H9 (cell line): Measurements from ENCODE around the gene TSR2. TPM values are rescaled to one million over a fixed set of nuclear protein-coding genes. Genes with fewer than 3 reads are reported as not detected.
A peak's percentile ranks its signal among the peaks of the same experiment; 100 is the strongest.

Experiments
- DNase-seq: peaks from one replicate; pipeline ENCODE4 v3.0.0-alpha.2; 2017
- H2AFZ ChIP-seq: one replicate; pipeline ENCODE4 v1.6.1; 2013; ENCODE audit warnings: mild to moderate bottlenecking, low read length, control low read depth, moderate library complexity
- H2AK5ac ChIP-seq: 2 replicates; pipeline ENCODE4 v1.6.1; 2013; ENCODE audit warnings: low read length, control low read depth, mixed read lengths; ENCODE audit not compliant: insufficient read length
- H2BK120ac ChIP-seq: one replicate; pipeline ENCODE4 v1.6.1; 2013; ENCODE audit warnings: low read depth, mild to moderate bottlenecking, low read length, control low read depth, inconsistent platforms; ENCODE audit not compliant: poor library complexity, severe bottlenecking
- H2BK12ac ChIP-seq: 2 replicates; pipeline ENCODE4 v1.6.1; 2013; ENCODE audit warnings: low read length, control low read depth, mixed read lengths, low read depth; ENCODE audit not compliant: insufficient read length
- H2BK15ac ChIP-seq: 2 replicates; pipeline ENCODE4 v1.6.1; 2013; ENCODE audit warnings: low read depth, low read length, control low read depth
- H2BK20ac ChIP-seq: one replicate; pipeline ENCODE4 v1.6.1; 2013; ENCODE audit warnings: low read depth, mild to moderate bottlenecking, low read length, control low read depth, inconsistent platforms; ENCODE audit not compliant: poor library complexity, severe bottlenecking
- H2BK5ac ChIP-seq: 2 replicates; pipeline ENCODE4 v1.6.1; 2013; ENCODE audit warnings: low read length, control low read depth, mixed read lengths; ENCODE audit not compliant: insufficient read length
- H3K14ac ChIP-seq: 2 replicates; pipeline ENCODE4 v1.6.1; 2013; ENCODE audit warnings: low read length, control low read depth; ENCODE audit not compliant: insufficient read depth
- H3K18ac ChIP-seq: 2 replicates; pipeline ENCODE4 v1.6.1; 2013; ENCODE audit warnings: low read depth, mild to moderate bottlenecking, mixed read lengths, low read length, control low read depth; ENCODE audit not compliant: insufficient read length
- H3K23ac ChIP-seq: 2 replicates; pipeline ENCODE4 v1.6.1; 2013; ENCODE audit warnings: low read length, control low read depth, mixed read lengths, low read depth; ENCODE audit not compliant: insufficient read length
- H3K23me2 ChIP-seq: 2 replicates; pipeline ENCODE4 v1.6.1; 2013; ENCODE audit warnings: low read depth, mild to moderate bottlenecking, mixed read lengths, low read length, control low read depth; ENCODE audit not compliant: insufficient read length, poor library complexity, severe bottlenecking
- H3K27ac ChIP-seq: 2 replicates; pipeline ENCODE4 v1.5.1; 2013; ENCODE audit warnings: low read length, control low read depth, mixed read lengths, low read depth; ENCODE audit not compliant: insufficient read length
- H3K27me3 ChIP-seq: 2 replicates; pipeline ENCODE4 v1.6.1; 2013; ENCODE audit warnings: low read length, control low read depth, inconsistent platforms; ENCODE audit not compliant: insufficient read depth
- H3K4ac ChIP-seq: 2 replicates; pipeline ENCODE4 v1.6.1; 2013; ENCODE audit warnings: low read depth, mild to moderate bottlenecking, control low read depth, inconsistent platforms, low read length, moderate library complexity
- H3K4me1 ChIP-seq: 2 replicates; pipeline ENCODE4 v1.6.1; 2013; ENCODE audit warnings: low read length, control low read depth, inconsistent platforms; ENCODE audit not compliant: insufficient read depth
- H3K4me2 ChIP-seq: 2 replicates; pipeline ENCODE4 v1.6.1; 2013; ENCODE audit warnings: low read length, control low read depth, mixed read lengths; ENCODE audit not compliant: insufficient read length, insufficient read depth
- H3K56ac ChIP-seq: 2 replicates; pipeline ENCODE4 v1.6.1; 2013; ENCODE audit warnings: low read depth, mild to moderate bottlenecking, mixed read lengths, low read length, control low read depth; ENCODE audit not compliant: insufficient read length
- H3K79me1 ChIP-seq: 2 replicates; pipeline ENCODE4 v1.6.1; 2013; ENCODE audit warnings: low read depth, mild to moderate bottlenecking, moderate library complexity, low read length, control low read depth, inconsistent platforms; ENCODE audit not compliant: insufficient read depth, poor library complexity, severe bottlenecking
- H3K79me2 ChIP-seq: 2 replicates; pipeline ENCODE4 v1.6.1; 2013; ENCODE audit warnings: low read length, control low read depth, inconsistent platforms; ENCODE audit not compliant: insufficient read depth
- H3K9ac ChIP-seq: 2 replicates; pipeline ENCODE4 v1.6.1; 2013; ENCODE audit warnings: low read length, control low read depth, mixed read lengths; ENCODE audit not compliant: insufficient read length; ENCODE audit errors: extremely low read depth
- H3K9me3 ChIP-seq: one replicate; pipeline ENCODE4 v1.6.1; 2013; ENCODE audit warnings: low read depth, low read length, inconsistent platforms; ENCODE audit not compliant: control insufficient read depth
- H3T11ph ChIP-seq: one replicate; pipeline ENCODE4 v1.6.1; 2013; ENCODE audit warnings: mild to moderate bottlenecking, low read length, control low read depth, inconsistent platforms
- H4K20me1 ChIP-seq: one replicate; pipeline ENCODE4 v1.6.1; 2013; ENCODE audit not compliant: control insufficient read depth, insufficient read length, insufficient read depth
- H4K5ac ChIP-seq: 2 replicates; pipeline ENCODE4 v1.6.1; 2013; ENCODE audit warnings: low read depth, mild to moderate bottlenecking, mixed read lengths, low read length, control low read depth; ENCODE audit not compliant: insufficient read length
- H4K8ac ChIP-seq: replicated peaks from 2 replicates; pipeline ENCODE4 v1.6.1; 2013; ENCODE audit warnings: low read length, control low read depth, mixed read lengths, low read depth; ENCODE audit not compliant: insufficient read length
- H4K91ac ChIP-seq: 2 replicates; pipeline ENCODE4 v1.6.1; 2013; ENCODE audit warnings: low read depth, mild to moderate bottlenecking, moderate library complexity, mixed read lengths, low read length, control low read depth; ENCODE audit not compliant: insufficient read length
- H3K27ac Mint-ChIP-seq, 3 experiments: 2 replicates in 2 of 3; 3 replicates in 1 of 3; pipeline ENCODE4 v1.8.0; 2020 to 2021; ENCODE audit warnings: mixed read lengths in 3 of 3, mild to moderate bottlenecking in 1 of 3, moderate library complexity in 1 of 3
- H3K27me3 Mint-ChIP-seq: 2 replicates; pipeline ENCODE4 v1.8.0; 2021; ENCODE audit warnings: low read depth, mild to moderate bottlenecking, moderate library complexity, mixed read lengths
- H3K36me3 Mint-ChIP-seq, 3 experiments: 2 replicates in 2 of 3; 3 replicates in 1 of 3; pipeline ENCODE4 v1.8.0; 2020 to 2021; ENCODE audit warnings: low read depth in 3 of 3, mixed read lengths in 3 of 3; ENCODE audit not compliant: insufficient read depth in 1 of 3
- H3K4me1 Mint-ChIP-seq, 2 experiments: 2 replicates each; pipeline ENCODE4 v1.8.0; 2020; ENCODE audit warnings: mixed read lengths in 2 of 2
- H3K4me3 Mint-ChIP-seq, 2 experiments: 2 replicates in 1 of 2; 3 replicates in 1 of 2; pipeline ENCODE4 v1.8.0; 2020 to 2021; ENCODE audit warnings: mild to moderate bottlenecking in 2 of 2, mixed read lengths in 2 of 2, moderate library complexity in 1 of 2
- H3K9me3 Mint-ChIP-seq, 2 experiments: 2 replicates in 1 of 2; 3 replicates in 1 of 2; pipeline ENCODE4 v1.8.0; 2020; ENCODE audit warnings: mild to moderate bottlenecking in 2 of 2, mixed read lengths in 2 of 2, moderate library complexity in 1 of 2
- WGBS: extraction: QIAGEN DNeasy Blood & Tissue Kit; methylation state at CpG from one replicate; pipeline ENCODE4 v1.1.7; 2013; ENCODE audit warnings: missing lambda C conversion rate, low lambda C conversion rate, mixed read lengths; ENCODE audit not compliant: insufficient read length; ENCODE audit errors: extremely low coverage; 5-methylcytosine and 5-hydroxymethylcytosine counted together
- total RNA-seq: library from RNA; stranded (reverse); gene quantifications from 2 replicates; pipeline ENCODE4 v1.2.1, GENCODE V29; 2021
- TF ChIP-seq, protein P1 (sequence below): fragments of 200-600 bp; sonication (generic); conservative IDR thresholded peaks from 3 replicates; pipeline ENCODE4 v1.8.0; 2021; ENCODE audit warnings: antibody characterized with exemption, mild to moderate bottlenecking

Gene TSR2
- total RNA-seq, 1 experiment from 2014 or later, result 51.7 TPM

DNA sequence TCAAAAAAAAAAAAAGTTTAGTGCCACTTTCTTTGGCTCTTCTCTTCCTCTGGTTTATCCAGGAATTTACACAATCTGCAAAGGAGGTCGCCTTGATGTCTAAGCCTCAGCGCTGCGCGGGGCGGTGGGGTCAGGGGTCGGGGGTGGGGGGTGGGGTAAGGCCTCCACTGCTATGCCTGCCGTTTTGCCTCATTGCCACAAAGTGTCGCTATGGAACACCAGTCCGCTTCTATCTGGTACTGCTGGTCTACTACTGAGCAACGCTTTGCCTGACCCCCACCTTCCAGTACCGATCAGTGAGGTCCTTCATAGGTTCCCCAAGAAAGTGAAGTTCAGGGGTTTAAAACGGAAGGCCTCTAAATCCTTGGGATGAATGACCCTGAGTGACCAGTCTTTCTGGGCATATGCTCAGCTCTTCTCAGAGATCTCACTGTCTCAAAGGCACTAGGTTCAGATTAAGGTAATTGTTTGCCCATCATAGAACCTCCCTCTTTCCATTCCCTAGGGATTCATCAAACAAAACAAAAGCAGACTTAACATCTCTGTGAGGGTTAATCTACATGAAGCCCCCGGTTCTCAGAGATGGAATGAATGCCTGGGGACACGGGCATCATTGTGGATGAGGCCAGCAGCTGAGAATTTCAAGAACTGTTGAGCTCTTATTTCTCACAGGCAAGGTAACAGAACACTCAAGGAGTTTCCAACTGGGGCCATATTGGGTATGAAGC is 16.9 kb upstream of the TSR2 start:
- H3K4me2 ChIP-seq, result no peak overlapping the region

More for the DNA sequence above, 16.9 kb upstream of the TSR2 start:
- WGBS, result no CpG with 5 or more reads among the region's 14 CpGs
- Mint-ChIP-seq H3K27me3 (peaks cover 6% of the 10 kb centered on the region; the same call in 1 of the 2 replicates), H3K4me1 (peaks cover 4% of the 10 kb centered on the region in 2 experiments; a peak in 2 of 4 replicates), H3K4me3 (no peak overlapping the region; a peak in 1 of 5 replicates), H3K27ac (peak overlapping the region in 1 of 3 experiments; percentile 57; a peak in 2 of 7 replicates), H3K9me3 (peaks cover 66 to 72% of the 10 kb centered on the region in 2 experiments), H3K36me3 (peaks cover 0 to 5% (median 2%) of the 10 kb centered on the region in 3 experiments; a peak in 4 of 7 replicates)
- peak; percentile 62 for DNase-seq
- Histone ChIP-seq H4K5ac (no peak overlapping the region), H3T11ph (no peak overlapping the region), H3K9me3 (peaks cover 30% of the 10 kb centered on the region), H3K23ac (no peak overlapping the region), H2BK12ac (no peak overlapping the region), H4K8ac (no peak overlapping the region), H3K23me2 (no peaks in the 10 kb centered on the region), H3K56ac (no peak overlapping the region), H2AK5ac (no peak overlapping the region), H3K9ac (no peak overlapping the region), H3K79me1 (no peaks in the 10 kb centered on the region), H3K27ac (no peak overlapping the region), H2BK20ac (no peak overlapping the region), H4K91ac (no peak overlapping the region), H2BK5ac (no peak overlapping the region), H3K79me2 (no peaks in the 10 kb centered on the region), H2BK15ac (no peak overlapping the region), H3K14ac (no peak overlapping the region), H3K27me3 (no peaks in the 10 kb centered on the region), H3K18ac (no peak overlapping the region), H3K4ac (no peak overlapping the region), H3K4me1 (no peaks in the 10 kb centered on the region), H2AFZ (no peak overlapping the region), H4K20me1 (no peaks in the 10 kb centered on the region), H2BK120ac (no peak overlapping the region)
- TF ChIP-seq, protein P1, sequence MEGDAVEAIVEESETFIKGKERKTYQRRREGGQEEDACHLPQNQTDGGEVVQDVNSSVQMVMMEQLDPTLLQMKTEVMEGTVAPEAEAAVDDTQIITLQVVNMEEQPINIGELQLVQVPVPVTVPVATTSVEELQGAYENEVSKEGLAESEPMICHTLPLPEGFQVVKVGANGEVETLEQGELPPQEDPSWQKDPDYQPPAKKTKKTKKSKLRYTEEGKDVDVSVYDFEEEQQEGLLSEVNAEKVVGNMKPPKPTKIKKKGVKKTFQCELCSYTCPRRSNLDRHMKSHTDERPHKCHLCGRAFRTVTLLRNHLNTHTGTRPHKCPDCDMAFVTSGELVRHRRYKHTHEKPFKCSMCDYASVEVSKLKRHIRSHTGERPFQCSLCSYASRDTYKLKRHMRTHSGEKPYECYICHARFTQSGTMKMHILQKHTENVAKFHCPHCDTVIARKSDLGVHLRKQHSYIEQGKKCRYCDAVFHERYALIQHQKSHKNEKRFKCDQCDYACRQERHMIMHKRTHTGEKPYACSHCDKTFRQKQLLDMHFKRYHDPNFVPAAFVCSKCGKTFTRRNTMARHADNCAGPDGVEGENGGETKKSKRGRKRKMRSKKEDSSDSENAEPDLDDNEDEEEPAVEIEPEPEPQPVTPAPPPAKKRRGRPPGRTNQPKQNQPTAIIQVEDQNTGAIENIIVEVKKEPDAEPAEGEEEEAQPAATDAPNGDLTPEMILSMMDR, result peak; percentile 55; the same call in 2 of the 3 replicates
